Prostate gland (tissue), 2 donors: ENCODE measurements around the gene ITGA3. TPM values are rescaled to one million over a fixed set of nuclear protein-coding genes. Genes with fewer than 3 reads are reported as not detected.

ENCODE experiments used
- DNase-seq: peaks from one replicate; pipeline ENCODE4 v3.0.0-alpha.2; 2019; ENCODE audit warnings: low spot score
- H3K27ac ChIP-seq, 2 donors: fragments of 200-600 bp; sonication (generic); 2 replicates each; pipeline ENCODE4 v1.5.1; 2017 to 2019
- H3K27me3 ChIP-seq: fragments of 200-600 bp; sonication (generic); replicated peaks from 2 replicates; pipeline ENCODE4 v1.5.1; 2019; ENCODE audit not compliant: insufficient read depth
- H3K36me3 ChIP-seq, 2 donors: fragments of 200-600 bp; sonication (generic); 1 replicate in 1 of 2; 2 replicates in 1 of 2; pipeline versions ENCODE4 v1.5.1 to v1.8.1; 2017 to 2019
- H3K4me1 ChIP-seq: fragments of 200-600 bp; sonication (generic); replicated peaks from 2 replicates; pipeline ENCODE4 v1.5.1; 2019
- H3K4me3 ChIP-seq, 2 donors: fragments of 200-600 bp; sonication (generic); 2 replicates each; pipeline ENCODE4 v1.5.1; 2017 to 2019
- H3K9me3 ChIP-seq: fragments of 200-600 bp; sonication (generic); 2 replicates; pipeline ENCODE4 v1.5.1; 2017
- POLR2A ChIP-seq: fragments of 450-650 bp; IDR thresholded peaks from one replicate; pipeline ENCODE4 v1.6.1; 2016; ENCODE audit warnings: antibody characterized with exemption, mild to moderate bottlenecking
- POLR2AphosphoS5 ChIP-seq: sonication (generic); formaldehyde crosslinking; IDR thresholded peaks from one replicate; pipeline ENCODE4 v1.6.1; 2017; ENCODE audit warnings: antibody characterized with exemption
- WGBS: methylation state at CpG from one replicate; pipeline ENCODE4 v1.1.5; 2018; 5-methylcytosine and 5-hydroxymethylcytosine counted together
- intact Hi-C: fragments of 100-400 bp; cut with DNase I; formaldehyde crosslinking; loops from one replicate; pipeline ENCODE4 v1.14.2; 2022
- total RNA-seq, 2 donors: library from RNA; depleted of rRNA; stranded (reverse); fragments of >200 nt; gene quantifications; one replicate each; pipeline ENCODE4 v1.1.0, GENCODE V29; 2016
- TF ChIP-seq, protein P1 (sequence below), 4 experiments: fragments of 200-600 bp in 2 of 4; fragments of 450-650 bp in 2 of 4; sonication (generic) in 2 of 4; IDR thresholded peaks; 1 replicate in 3 of 4; 2 replicates in 1 of 4; pipeline ENCODE4 v1.5.1; 2016 to 2019; ENCODE audit warnings: antibody characterized with exemption in 4 of 4, mild to moderate bottlenecking in 2 of 4, moderate library complexity in 2 of 4

ITGA3 gene
- total RNA-seq, 2 donors from 2014 or later = 67.0 to 71.3 TPM

DNA sequence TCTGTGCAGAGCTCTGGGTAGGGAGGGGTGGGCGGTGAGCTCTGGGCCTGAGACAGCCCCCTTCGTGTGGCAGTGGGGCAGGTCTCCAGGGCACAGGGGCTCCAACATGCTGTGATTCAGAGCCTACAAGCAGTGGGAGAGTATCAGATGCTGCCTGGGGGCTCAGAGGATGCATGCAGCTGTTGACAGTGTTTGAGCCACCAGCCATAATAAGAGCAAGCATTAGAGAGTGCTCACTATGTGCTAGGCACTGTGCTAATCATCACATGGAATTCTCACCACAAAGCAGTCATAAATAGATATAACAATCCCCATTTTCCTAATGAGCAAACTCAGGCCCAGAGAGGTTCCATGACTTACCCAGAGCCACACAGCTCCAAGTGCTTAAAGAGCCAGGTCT is 47.3 kb downstream of the ITGA3 start:
- 83% methylated on average over 2 of the region's 2 CpGs for WGBS
- no peak overlapping the region for H3K27ac ChIP-seq
- no peaks in the 10 kb centered on the region for H3K4me1 ChIP-seq
- H3K36me3 ChIP-seq = no peaks in the 10 kb centered on the region
- H3K9me3 ChIP-seq = no peaks in the 10 kb centered on the region
- intact Hi-C loops = no loop called here
- no peak for TF ChIP-seq POLR2A
- DNase-seq = no peak
- H3K27me3 ChIP-seq = no peaks in the 10 kb centered on the region
- no peak overlapping the region for H3K4me3 ChIP-seq

GRCh38 chr17:50103941-50104340 is 48.0 kb downstream of the ITGA3 start:
- H3K4me3 ChIP-seq = no peak overlapping the region
- H3K4me1 ChIP-seq = no peaks in the 10 kb centered on the region
- intact Hi-C loops = no loop called here
- H3K27ac ChIP-seq = no peak overlapping the region
- H3K36me3 ChIP-seq = no peaks in the 10 kb centered on the region
- WGBS = 91% methylated on average over 5 of the region's 5 CpGs
- no peaks in the 10 kb centered on the region for H3K27me3 ChIP-seq
- no peaks in the 10 kb centered on the region for H3K9me3 ChIP-seq
- no peak for DNase-seq
- TF ChIP-seq POLR2A = no peak
- no peak for TF ChIP-seq POLR2AphosphoS5
- TF ChIP-seq, protein P1, sequence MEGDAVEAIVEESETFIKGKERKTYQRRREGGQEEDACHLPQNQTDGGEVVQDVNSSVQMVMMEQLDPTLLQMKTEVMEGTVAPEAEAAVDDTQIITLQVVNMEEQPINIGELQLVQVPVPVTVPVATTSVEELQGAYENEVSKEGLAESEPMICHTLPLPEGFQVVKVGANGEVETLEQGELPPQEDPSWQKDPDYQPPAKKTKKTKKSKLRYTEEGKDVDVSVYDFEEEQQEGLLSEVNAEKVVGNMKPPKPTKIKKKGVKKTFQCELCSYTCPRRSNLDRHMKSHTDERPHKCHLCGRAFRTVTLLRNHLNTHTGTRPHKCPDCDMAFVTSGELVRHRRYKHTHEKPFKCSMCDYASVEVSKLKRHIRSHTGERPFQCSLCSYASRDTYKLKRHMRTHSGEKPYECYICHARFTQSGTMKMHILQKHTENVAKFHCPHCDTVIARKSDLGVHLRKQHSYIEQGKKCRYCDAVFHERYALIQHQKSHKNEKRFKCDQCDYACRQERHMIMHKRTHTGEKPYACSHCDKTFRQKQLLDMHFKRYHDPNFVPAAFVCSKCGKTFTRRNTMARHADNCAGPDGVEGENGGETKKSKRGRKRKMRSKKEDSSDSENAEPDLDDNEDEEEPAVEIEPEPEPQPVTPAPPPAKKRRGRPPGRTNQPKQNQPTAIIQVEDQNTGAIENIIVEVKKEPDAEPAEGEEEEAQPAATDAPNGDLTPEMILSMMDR (IDR thresholded peaks at IDR 0.05) = no peak

DNA sequence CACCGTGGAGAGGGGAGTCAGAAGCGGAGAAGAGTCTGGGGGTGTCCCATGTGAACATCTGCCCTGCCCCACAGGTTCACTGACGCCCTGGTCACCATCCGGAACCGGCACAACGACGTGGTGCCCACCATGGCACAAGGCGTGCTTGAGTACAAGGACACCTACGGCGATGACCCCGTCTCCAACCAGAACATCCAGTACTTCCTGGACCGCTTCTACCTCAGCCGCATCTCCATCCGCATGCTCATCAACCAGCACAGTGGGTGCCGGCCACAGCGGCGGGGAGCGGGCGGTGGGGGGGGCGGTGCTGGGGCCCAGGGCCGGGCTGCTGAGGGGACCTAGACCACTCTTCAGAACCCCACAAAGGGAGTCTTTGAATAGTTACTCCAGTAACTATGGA is 49.9 kb downstream of the ITGA3 start:
- H3K4me3 ChIP-seq = no peak overlapping the region
- no peaks in the 10 kb centered on the region for H3K36me3 ChIP-seq
- H3K27me3 ChIP-seq = no peaks in the 10 kb centered on the region
- no peaks in the 10 kb centered on the region for H3K9me3 ChIP-seq
- no peak for DNase-seq
- intact Hi-C loops = no loop called here
- TF ChIP-seq POLR2A = no peak
- TF ChIP-seq, protein P1 (IDR thresholded peaks at IDR 0.05) = no peak
- no peak for TF ChIP-seq POLR2AphosphoS5
- H3K4me1 ChIP-seq = no peaks in the 10 kb centered on the region
- H3K27ac ChIP-seq = no peak overlapping the region
- 92% methylated on average over 21 of the region's 21 CpGs for WGBS

DNA sequence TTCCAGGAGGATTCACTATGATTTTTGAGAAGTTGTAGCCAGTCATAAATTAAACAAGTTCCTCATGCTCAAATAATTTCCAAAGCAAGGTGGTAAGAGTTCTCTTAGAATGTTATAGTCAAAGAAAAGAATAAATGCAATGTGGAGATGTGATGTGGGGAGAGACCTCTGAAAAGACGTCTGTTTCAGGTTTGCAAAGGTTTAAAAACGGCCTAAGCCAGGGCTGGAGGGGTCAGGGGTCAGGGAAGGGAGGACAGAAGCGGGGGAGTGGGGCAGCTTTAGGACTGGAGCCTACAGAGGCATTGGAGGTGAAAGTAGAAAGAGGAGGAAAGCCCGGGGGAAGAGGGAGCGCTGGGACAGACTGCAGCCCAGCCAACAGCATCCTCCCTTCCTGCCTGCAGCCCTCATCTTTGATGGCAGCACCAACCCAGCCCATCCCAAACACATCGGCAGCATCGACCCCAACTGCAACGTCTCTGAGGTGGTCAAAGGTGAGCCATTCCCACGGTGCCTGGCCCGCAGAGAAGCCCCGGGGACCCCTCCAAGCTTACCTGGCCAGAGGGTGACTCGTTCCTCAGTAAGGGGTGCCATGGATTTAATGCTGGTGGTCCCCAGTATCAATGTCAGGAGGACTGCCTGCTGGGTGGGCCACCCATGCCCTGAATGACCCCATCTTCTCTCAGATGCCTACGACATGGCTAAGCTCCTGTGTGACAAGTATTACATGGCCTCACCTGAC is 50.7 kb downstream of the ITGA3 start:
- Histone ChIP-seq H3K27me3 (no peaks in the 10 kb centered on the region), H3K36me3 (no peaks in the 10 kb centered on the region), H3K4me1 (no peaks in the 10 kb centered on the region), H3K9me3 (no peaks in the 10 kb centered on the region), H3K4me3 (no peak overlapping the region), H3K27ac (no peak overlapping the region)
- 70% methylated on average over 13 of the region's 13 CpGs for WGBS
- DNase-seq = no peak
- intact Hi-C loops = no loop called here
- TF ChIP-seq POLR2A = no peak
- TF ChIP-seq POLR2AphosphoS5 = no peak
- TF ChIP-seq, protein P1 (IDR thresholded peaks at IDR 0.05) = no peak

DNA sequence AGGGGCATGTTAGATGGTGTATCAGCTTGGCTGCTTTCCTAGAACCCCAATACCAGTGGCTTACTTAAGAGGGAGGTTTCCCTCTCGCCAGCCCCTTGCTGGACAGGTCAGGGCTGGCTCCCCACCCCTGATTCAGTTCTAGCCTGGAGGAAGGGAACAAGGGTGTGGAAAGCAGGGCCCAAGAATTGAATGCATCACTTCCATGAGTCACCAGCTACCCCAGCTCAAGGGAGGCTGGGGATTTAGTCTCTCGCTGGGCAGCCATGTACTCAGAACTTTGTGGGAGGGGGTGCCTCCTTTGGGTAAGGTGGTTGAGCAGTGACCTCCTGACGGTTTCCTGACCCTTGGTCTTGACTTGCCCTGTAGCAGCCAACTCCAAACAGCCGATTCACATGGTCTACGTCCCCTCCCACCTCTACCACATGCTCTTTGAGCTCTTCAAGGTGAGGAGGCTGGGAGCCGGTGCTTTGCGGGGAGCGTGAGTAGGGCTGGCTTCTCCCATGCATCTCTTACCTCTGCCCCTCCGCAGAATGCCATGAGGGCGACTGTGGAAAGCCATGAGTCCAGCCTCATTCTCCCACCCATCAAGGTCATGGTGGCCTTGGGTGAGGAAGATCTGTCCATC is 52.0 kb downstream of the ITGA3 start:
- H3K4me1 ChIP-seq = no peaks in the 10 kb centered on the region
- no peaks in the 10 kb centered on the region for H3K27me3 ChIP-seq
- intact Hi-C loops = no loop called here
- H3K36me3 ChIP-seq = no peaks in the 10 kb centered on the region
- WGBS = 83% methylated on average over 9 of the region's 10 CpGs
- no peak overlapping the region for H3K27ac ChIP-seq
- H3K4me3 ChIP-seq = no peak overlapping the region
- no peaks in the 10 kb centered on the region for H3K9me3 ChIP-seq
- TF ChIP-seq POLR2A = no peak
- TF ChIP-seq, protein P1 (IDR thresholded peaks at IDR 0.05) = no peak
- no peak for TF ChIP-seq POLR2AphosphoS5
- no peak for DNase-seq
